HepG2 (cell line): ENCODE data around the gene BCAS3. TPM values are rescaled to one million over a fixed set of nuclear protein-coding genes. Genes with fewer than 3 reads are reported as not detected.

Experiments used
- ARNTL ChIP-seq: sonication (generic); formaldehyde crosslinking; IDR thresholded peaks from 2 replicates; pipeline ENCODE4 v1.4.0; 2020; ENCODE audit warnings: mild to moderate bottlenecking, missing genetic modification reagents
- ATF4 ChIP-seq, 2 experiments: fragments of 450-650 bp in 1 of 2; sonication (generic) in 1 of 2; formaldehyde crosslinking; IDR thresholded peaks; 2 replicates each; pipeline versions ENCODE4 v1.5.0 to v1.8.0; 2020 to 2022; ENCODE audit warnings: mild to moderate bottlenecking in 1 of 2, missing genetic modification reagents in 1 of 2
- ETV5 ChIP-seq: IDR thresholded peaks from 2 replicates; pipeline ENCODE4 v1.6.1; 2018; ENCODE audit warnings: missing biosample characterization, missing genetic modification reagents, inconsistent platforms, borderline replicate concordance
- FOXA3 ChIP-seq: IDR thresholded peaks from 2 replicates; pipeline ENCODE4 v1.6.1; 2016; ENCODE audit warnings: missing genetic modification reagents, missing compliant biosample characterization
- KMT2A ChIP-seq: sonication (generic); formaldehyde crosslinking; IDR thresholded peaks from 2 replicates; pipeline ENCODE4 v1.4.0; 2020; ENCODE audit warnings: missing genetic modification reagents
- MLX ChIP-seq: IDR thresholded peaks from 2 replicates; pipeline ENCODE4 v1.6.1; 2016
- PAXIP1 ChIP-seq: sonication (generic); formaldehyde crosslinking; conservative IDR thresholded peaks from 2 replicates; pipeline ENCODE4 v1.4.0; 2020; ENCODE audit warnings: mild to moderate bottlenecking, missing genetic modification reagents, moderate library complexity
- POLR2AphosphoS5 ChIP-seq: IDR thresholded peaks from 2 replicates; pipeline ENCODE4 v1.6.1; 2012; ENCODE audit warnings: low read depth, low read length
- RXRB ChIP-seq: IDR thresholded peaks from 2 replicates; pipeline ENCODE4 v1.6.1; 2016; ENCODE audit warnings: borderline replicate concordance, missing genetic modification reagents, missing compliant biosample characterization
- SMAD1 ChIP-seq: sonication (generic); formaldehyde crosslinking; IDR thresholded peaks from 2 replicates; pipeline ENCODE4 v1.4.0; 2020; ENCODE audit warnings: missing genetic modification reagents, low read depth, mild to moderate bottlenecking, borderline replicate concordance
- SP140L ChIP-seq: sonication (generic); formaldehyde crosslinking; IDR thresholded peaks from 2 replicates; pipeline ENCODE4 v1.4.0; 2020; ENCODE audit warnings: missing genetic modification reagents, borderline replicate concordance
- TBL1XR1 ChIP-seq: fragments of 150-350 bp; IDR thresholded peaks from 2 replicates; pipeline ENCODE4 v1.6.1; 2014; ENCODE audit warnings: borderline replicate concordance, low read length; ENCODE audit not compliant: partially characterized antibody
- ZBTB7A ChIP-seq: sonication (generic); formaldehyde crosslinking; IDR thresholded peaks from 2 replicates; pipeline ENCODE4 v1.8.0; 2022; ENCODE audit warnings: mild to moderate bottlenecking, missing genetic modification reagents
- ZNF607 ChIP-seq: sonication (generic); formaldehyde crosslinking; IDR thresholded peaks from 2 replicates; pipeline ENCODE4 v1.5.1; 2020; ENCODE audit warnings: missing genetic modification reagents, mild to moderate bottlenecking, borderline replicate concordance
- ZNF629 ChIP-seq: sonication (generic); formaldehyde crosslinking; conservative IDR thresholded peaks from 2 replicates; pipeline ENCODE4 v1.5.0; 2020; ENCODE audit warnings: missing genetic modification reagents
- ZNF775 ChIP-seq: sonication (generic); formaldehyde crosslinking; IDR thresholded peaks from 2 replicates; pipeline ENCODE4 v1.4.0; 2020; ENCODE audit warnings: missing genetic modification reagents, mild to moderate bottlenecking, moderate library complexity, borderline replicate concordance
- ZNF776 ChIP-seq: sonication (generic); formaldehyde crosslinking; IDR thresholded peaks from 2 replicates; pipeline ENCODE4 v1.4.0; 2020; ENCODE audit warnings: mild to moderate bottlenecking, missing genetic modification reagents
- polyA plus RNA-seq, 8 experiments: library from polyadenylated mRNA; depleted of rRNA in 3 of 8; stranded (reverse) in 7 of 8; unstranded in 1 of 8; fragments of >200 nt; fragmentation: Illumina TruSeq in 4 of 8; extraction: Trizol in 4 of 8; gene quantifications; 2 replicates each; pipeline versions ENCODE4 v1.2.1 to v1.2.3, GENCODE V29; 2011 to 2016; ENCODE audit warnings: low read depth in 4 of 8, missing spikeins in 1 of 8, mixed read lengths in 1 of 8; ENCODE audit not compliant: insufficient read depth in 1 of 8
- total RNA-seq, 5 experiments: library from RNA; depleted of rRNA; stranded (reverse); fragments of >200 nt; fragmentation: Illumina TruSeq; extraction: Trizol; gene quantifications; 2 replicates each; pipeline ENCODE4 v1.2.3, GENCODE V29; 2016; ENCODE audit warnings: low read depth in 1 of 5

The BCAS3 gene
- total and polyA plus RNA-seq, 2 of the 13 experiments (the other 11 are each of a cell fraction or from before 2014, with no cell fraction given): 10.7 to 11.2 TPM

GRCh38 chr17:61394630-61395408 is 717.2 kb downstream of the BCAS3 start (continued):
- TF ChIP-seq PAXIP1 (CRISPR knock-in tag) (no peak), SP140L (CRISPR knock-in tag) (no peak), SMAD1 (CRISPR knock-in tag) (no peak), ARNTL (CRISPR knock-in tag) (no peak; the same call in 1 of the 2 replicates), ZNF607 (CRISPR knock-in tag) (0 out of 2 replicates have a peak, but pooled peaks have one; percentile 23), FOXA3 (CRISPR knock-in tag) (no peak), ETV5 (CRISPR knock-in tag) (no peak), ZNF629 (no peak), ZBTB7A (CRISPR knock-in tag) (no peak), ZNF776 (CRISPR knock-in tag) (no peak), ZNF775 (no peak), MLX (CRISPR knock-in tag) (no peak), KMT2A (CRISPR knock-in tag) (no peak; the same call in 1 of the 2 replicates), TBL1XR1 (no peak), POLR2AphosphoS5 (no peak), ATF4 (CRISPR knock-in tag; IDR thresholded peaks at IDR 0.05) (no peak), RXRB (CRISPR knock-in tag) (no peak)
